HG02610 (cell line): ENCODE results near the gene AKT2.

ENCODE experiments used
- ATAC-seq: cut with Tn5 transposase; IDR thresholded peaks from one replicate; pipeline ENCODE4 v1.9.1; 2021; ENCODE audit warnings: mild to moderate bottlenecking, moderate library complexity; ENCODE audit not compliant: unreplicated experiment

AKT2 gene

GRCh38 chr19:40255619-40256166 lies 29.5 kb downstream of the AKT2 start:
- ATAC-seq: no peak

GRCh38 chr19:40254714-40255418 lies 30.3 kb downstream of the AKT2 start:
- ATAC-seq: no peak

GRCh38 chr19:40253611-40254092 lies 31.5 kb downstream of the AKT2 start:
- ATAC-seq: no peak

GRCh38 chr19:40252395-40252794 lies 32.8 kb downstream of the AKT2 start:
- no peak for ATAC-seq

GRCh38 chr19:40251991-40252390 lies 33.2 kb downstream of the AKT2 start:
- no peak for ATAC-seq

GRCh38 chr19:40251244-40251643 lies 33.9 kb downstream of the AKT2 start:
- no peak for ATAC-seq

- ATAC-seq: no peak
These were observed 35.4 kb downstream of the AKT2 start for GRCh38 chr19:40249781-40250180.

GRCh38 chr19:40249201-40249600 lies 35.9 kb downstream of the AKT2 start:
- ATAC-seq: no peak

- no peak for ATAC-seq
These were observed 37.3 kb downstream of the AKT2 start for GRCh38 chr19:40247735-40248262.

- no peak for ATAC-seq
These were observed 38.0 kb downstream of the AKT2 start for GRCh38 chr19:40247178-40247577.

- no peak for ATAC-seq
These were observed 38.7 kb downstream of the AKT2 start for GRCh38 chr19:40246292-40247073.

GRCh38 chr19:40245506-40246128 lies 39.5 kb downstream of the AKT2 start:
- no peak for ATAC-seq

- no peak for ATAC-seq
These were observed 40.4 kb downstream of the AKT2 start for GRCh38 chr19:40244579-40245317.

- ATAC-seq: no peak
These were observed 42.0 kb downstream of the AKT2 start for GRCh38 chr19:40243181-40243580.

- no peak for ATAC-seq
These were observed 42.7 kb downstream of the AKT2 start for GRCh38 chr19:40242480-40242879.

GRCh38 chr19:40241809-40242384 lies 43.2 kb downstream of the AKT2 start:
- ATAC-seq: no peak

GRCh38 chr19:40241125-40241808 lies 43.9 kb downstream of the AKT2 start:
- no peak for ATAC-seq

- no peak for ATAC-seq
These were observed 44.8 kb downstream of the AKT2 start for GRCh38 chr19:40240332-40240731.

- no peak for ATAC-seq
These were observed 45.5 kb downstream of the AKT2 start for GRCh38 chr19:40239415-40240226.
